Keratinocyte (primary cell): ENCODE data around the gene GDF2. TPM values are rescaled to one million over a fixed set of nuclear protein-coding genes. Genes with fewer than 3 reads are reported as not detected.

Source experiments
- DNase-seq: peaks from one replicate; pipeline ENCODE4 v3.0.0-alpha.2; 2011; ENCODE audit warnings: low read depth, missing footprints, low spot score
- FAIRE-seq: peaks from 2 replicates; lab custom pipeline; 2011; peaks lifted over from hg19 to GRCh38; lab: Jason Lieb, UNC
- H2AFZ ChIP-seq: 2 replicates; pipeline ENCODE4 v1.6.0; 2012; ENCODE audit warnings: low read length, control low read depth, inconsistent platforms; ENCODE audit not compliant: control insufficient read depth
- H3K27ac ChIP-seq: 2 replicates; pipeline ENCODE4 v1.5.1; 2011; ENCODE audit warnings: low read length; ENCODE audit not compliant: control insufficient read depth, insufficient read depth
- H3K27me3 ChIP-seq: 3 replicates; pipeline ENCODE4 v1.6.0; 2011; ENCODE audit warnings: low read length; ENCODE audit not compliant: control insufficient read depth, insufficient read depth; ENCODE audit errors: extremely low read depth
- H3K36me3 ChIP-seq, 2 experiments: 2 replicates in 1 of 2; 3 replicates in 1 of 2; pipeline ENCODE4 v1.5.1; 2011; ENCODE audit warnings: low read length in 2 of 2, mild to moderate bottlenecking in 1 of 2; ENCODE audit not compliant: control insufficient read depth in 2 of 2, insufficient read depth in 2 of 2; ENCODE audit errors: extremely low read depth in 1 of 2
- H3K4me1 ChIP-seq: 3 replicates; pipeline ENCODE4 v1.5.1; 2011; ENCODE audit warnings: low read length; ENCODE audit not compliant: control insufficient read depth, insufficient read depth; ENCODE audit errors: extremely low read depth
- H3K4me2 ChIP-seq: 3 replicates; pipeline ENCODE4 v1.6.0; 2011; ENCODE audit warnings: low read depth, low read length; ENCODE audit not compliant: control insufficient read depth, insufficient read depth; ENCODE audit errors: extremely low read depth
- H3K4me3 ChIP-seq, 3 experiments: fragments of 200-600 bp in 1 of 3; sonication (generic) in 1 of 3; 2 replicates in 2 of 3; 3 replicates in 1 of 3; pipeline ENCODE4 v1.5.1; 2011 to 2016; ENCODE audit warnings: low read length in 3 of 3, mild to moderate bottlenecking in 3 of 3, control low read depth in 2 of 3, inconsistent platforms in 1 of 3, low read depth in 1 of 3, mixed read lengths in 1 of 3, mixed run types in 1 of 3, moderate library complexity in 1 of 3; ENCODE audit not compliant: control insufficient read depth in 2 of 3, insufficient read depth in 2 of 3; ENCODE audit errors: extremely low read depth in 1 of 3
- H3K79me2 ChIP-seq: 2 replicates; pipeline ENCODE4 v1.6.0; 2012; ENCODE audit warnings: low read length; ENCODE audit not compliant: control insufficient read depth, insufficient read depth
- H3K9ac ChIP-seq: 3 replicates; pipeline ENCODE4 v1.6.0; 2011; ENCODE audit warnings: low read length; ENCODE audit not compliant: control insufficient read depth, insufficient read depth; ENCODE audit errors: extremely low read depth
- H3K9me1 ChIP-seq: 3 replicates; pipeline ENCODE4 v1.6.0; 2011; ENCODE audit warnings: low read length; ENCODE audit not compliant: control insufficient read depth, insufficient read depth; ENCODE audit errors: extremely low read depth
- H3K9me3 ChIP-seq: 2 replicates; pipeline ENCODE4 v1.5.1; 2012; ENCODE audit warnings: low read depth, low read length; ENCODE audit not compliant: control insufficient read depth
- H4K20me1 ChIP-seq: 3 replicates; pipeline ENCODE4 v1.6.0; 2011; ENCODE audit warnings: low read length; ENCODE audit not compliant: control insufficient read depth, insufficient read depth; ENCODE audit errors: extremely low read depth
- EZH2 ChIP-seq: IDR thresholded peaks from one replicate; pipeline ENCODE4 v1.6.1; 2012; ENCODE audit warnings: inconsistent platforms, mild to moderate bottlenecking, low read length, moderate library complexity
- dilution Hi-C: fragments of 300-500 bp; cut with MboI; formaldehyde crosslinking; loops from one replicate; pipeline ENCODE4 v1.7.0; 2020; ENCODE audit warnings: low sequenced_read_pairs; ENCODE audit not compliant: extremely low pct_ligation_motif_present
- polyA plus RNA-seq, 5 experiments: library from polyadenylated mRNA; depleted of rRNA in 3 of 5; stranded (reverse) in 3 of 5; stranded (forward) in 1 of 5; unstranded in 1 of 5; fragments of >200 nt; gene quantifications; 1 replicate in 1 of 5; 2 replicates in 3 of 5; 3 replicates in 1 of 5; pipeline versions ENCODE4 v1.2.1 to v1.2.3, GENCODE V29; 2011 to 2012; ENCODE audit warnings: missing spikeins in 2 of 5, low read depth in 1 of 5, low replicate concordance in 1 of 5
- TF ChIP-seq, protein P1 (sequence below), 3 experiments: IDR thresholded peaks in 1 of 3; conservative IDR thresholded peaks in 1 of 3; optimal IDR thresholded peaks in 1 of 3; 2 replicates in 2 of 3; 3 replicates in 1 of 3; pipeline versions ENCODE3 to v1.5.1; 2011; ENCODE audit warnings: low read length in 3 of 3, mild to moderate bottlenecking in 3 of 3, moderate library complexity in 2 of 3, control low read depth in 1 of 3, inconsistent platforms in 1 of 3; ENCODE audit not compliant: insufficient read depth in 2 of 3; ENCODE audit errors: extremely low read depth in 1 of 3

The GDF2 gene
- polyA plus RNA-seq, 1 donor (not counting 4 experiments of a cell fraction or from before 2014, with no cell fraction given), result not detected

DNA sequence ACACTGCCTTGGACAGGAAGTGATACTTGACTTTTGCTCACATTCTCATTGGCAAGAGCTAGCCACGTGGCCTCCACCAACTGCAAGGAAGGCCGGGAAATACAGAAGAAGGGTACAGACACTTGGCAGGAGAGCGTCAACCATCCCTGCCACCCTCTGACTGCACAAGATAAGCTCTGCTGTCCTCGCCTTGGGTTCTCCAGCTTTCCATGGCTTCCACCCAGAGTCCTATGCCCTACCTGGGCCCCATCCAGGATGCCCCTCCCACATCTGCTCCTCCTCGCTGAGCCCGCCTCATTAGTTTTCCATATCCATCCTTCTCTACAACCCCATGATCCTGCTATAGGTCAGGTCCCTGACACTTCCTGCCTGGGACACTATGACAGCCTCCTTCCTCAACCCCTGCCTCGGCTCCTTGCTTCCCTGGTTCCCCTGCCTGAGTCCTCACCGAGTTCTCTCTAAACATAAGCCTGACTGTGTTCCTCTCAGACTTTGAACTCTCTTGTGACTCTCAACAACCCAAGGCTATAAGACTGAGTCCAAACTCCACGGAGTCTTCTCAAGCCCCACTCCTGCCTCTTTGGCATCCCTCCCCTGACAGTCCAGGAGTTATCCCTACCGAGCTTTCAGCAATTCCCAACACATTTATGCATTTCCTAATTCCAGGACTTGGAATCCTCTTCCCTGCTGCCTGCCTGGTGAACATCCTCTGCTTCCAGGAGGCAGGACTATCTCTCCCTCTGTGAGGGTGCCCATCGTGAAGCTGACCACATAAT, 45.5 kb upstream of the GDF2 start:
- no peak overlapping the region for H2AFZ ChIP-seq
- FAIRE-seq (no peak), DNase-seq (no peak)
- peaks cover 14% of the 10 kb centered on the region for H3K27me3 ChIP-seq
- H3K27ac ChIP-seq, result no peak overlapping the region
- no peak overlapping the region for H3K4me2 ChIP-seq
- dilution Hi-C loops, result no loop called here
- no peak overlapping the region for H3K4me3 ChIP-seq
- peaks cover 6% of the 10 kb centered on the region for H3K4me1 ChIP-seq
- H3K9ac ChIP-seq, result no peak overlapping the region
- H3K79me2 ChIP-seq, result no peaks in the 10 kb centered on the region
- no peaks in the 10 kb centered on the region for H4K20me1 ChIP-seq
- TF ChIP-seq, protein P1, sequence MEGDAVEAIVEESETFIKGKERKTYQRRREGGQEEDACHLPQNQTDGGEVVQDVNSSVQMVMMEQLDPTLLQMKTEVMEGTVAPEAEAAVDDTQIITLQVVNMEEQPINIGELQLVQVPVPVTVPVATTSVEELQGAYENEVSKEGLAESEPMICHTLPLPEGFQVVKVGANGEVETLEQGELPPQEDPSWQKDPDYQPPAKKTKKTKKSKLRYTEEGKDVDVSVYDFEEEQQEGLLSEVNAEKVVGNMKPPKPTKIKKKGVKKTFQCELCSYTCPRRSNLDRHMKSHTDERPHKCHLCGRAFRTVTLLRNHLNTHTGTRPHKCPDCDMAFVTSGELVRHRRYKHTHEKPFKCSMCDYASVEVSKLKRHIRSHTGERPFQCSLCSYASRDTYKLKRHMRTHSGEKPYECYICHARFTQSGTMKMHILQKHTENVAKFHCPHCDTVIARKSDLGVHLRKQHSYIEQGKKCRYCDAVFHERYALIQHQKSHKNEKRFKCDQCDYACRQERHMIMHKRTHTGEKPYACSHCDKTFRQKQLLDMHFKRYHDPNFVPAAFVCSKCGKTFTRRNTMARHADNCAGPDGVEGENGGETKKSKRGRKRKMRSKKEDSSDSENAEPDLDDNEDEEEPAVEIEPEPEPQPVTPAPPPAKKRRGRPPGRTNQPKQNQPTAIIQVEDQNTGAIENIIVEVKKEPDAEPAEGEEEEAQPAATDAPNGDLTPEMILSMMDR (optimal IDR thresholded peaks at IDR 0.05 in 1 of 3, IDR thresholded peaks at IDR 0.05 in 1 of 3, conservative IDR thresholded peaks at IDR 0.05 in 1 of 3; ENCODE audit: extremely low read depth in 1 of 3, insufficient read depth in 2 of 3, low read length in 3 of 3), result no peak
- no peak for TF ChIP-seq EZH2
- H3K9me1 ChIP-seq, result no peaks in the 10 kb centered on the region
- H3K9me3 ChIP-seq, result no peaks in the 10 kb centered on the region
- no peaks in the 10 kb centered on the region for H3K36me3 ChIP-seq

DNA sequence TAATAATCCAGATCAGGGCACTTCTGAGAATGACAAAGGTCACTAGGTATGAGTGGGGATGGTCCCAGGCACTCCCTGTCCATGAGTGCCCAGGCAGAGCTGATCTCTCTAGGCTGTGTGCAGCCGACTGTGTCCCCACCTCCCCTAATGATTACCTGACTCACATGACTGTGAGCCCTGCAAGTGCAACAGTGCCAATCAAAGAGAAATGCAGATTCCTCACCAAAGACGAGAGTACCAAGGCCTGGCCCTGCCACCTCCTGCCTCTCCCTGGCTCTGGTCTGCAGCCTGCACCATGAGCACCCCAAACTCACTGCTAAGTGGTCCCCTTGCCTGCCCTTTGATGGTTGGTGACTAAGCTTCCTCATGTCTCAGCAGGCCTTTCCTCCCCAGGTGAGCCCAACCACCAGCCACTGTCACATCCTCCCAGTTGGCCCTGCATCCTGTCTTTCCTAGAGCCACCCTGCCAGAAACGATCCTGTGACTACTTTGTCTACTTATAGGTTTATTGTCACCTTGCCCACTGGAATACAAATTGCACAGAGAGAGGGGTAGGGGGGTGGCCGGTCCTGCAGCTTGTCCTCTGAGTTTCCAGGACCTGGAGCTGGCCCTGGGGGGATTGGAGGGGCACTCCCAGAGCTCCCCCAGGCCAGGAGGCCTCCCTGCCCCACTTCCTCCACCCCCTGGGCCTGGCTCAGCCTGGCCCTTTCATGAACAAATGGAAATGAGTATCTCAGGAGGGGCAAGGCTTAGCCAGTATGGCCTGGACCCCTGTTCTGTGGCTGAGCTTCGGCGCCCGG, 44.7 kb upstream of the GDF2 start:
- Histone ChIP-seq H3K4me2 (no peak overlapping the region), H3K4me3 (no peak overlapping the region), H3K9ac (no peak overlapping the region), H3K9me3 (no peaks in the 10 kb centered on the region), H3K36me3 (no peaks in the 10 kb centered on the region), H3K79me2 (no peaks in the 10 kb centered on the region), H3K27me3 (peaks cover 14% of the 10 kb centered on the region), H3K27ac (no peak overlapping the region), H3K4me1 (peaks cover 6% of the 10 kb centered on the region), H2AFZ (no peak overlapping the region), H4K20me1 (no peaks in the 10 kb centered on the region), H3K9me1 (no peaks in the 10 kb centered on the region)
- dilution Hi-C loops, result no loop called here
- TF ChIP-seq, protein P1 (optimal IDR thresholded peaks at IDR 0.05 in 1 of 3, IDR thresholded peaks at IDR 0.05 in 1 of 3, conservative IDR thresholded peaks at IDR 0.05 in 1 of 3; ENCODE audit: extremely low read depth in 1 of 3, insufficient read depth in 2 of 3, low read length in 3 of 3), result no peak
- no peak for TF ChIP-seq EZH2
- DNase-seq (peak; percentile 9), FAIRE-seq (no peak)
